OCI-LY1 (cell line): ENCODE results near the gene C19orf18.

ENCODE experiments used
- CTCF ChIP-seq: fragments of 200-600 bp; sonication (generic), shearing (Covaris generic); IDR thresholded peaks from 2 replicates; pipeline ENCODE4 v1.5.1; 2017; ENCODE audit warnings: mild to moderate bottlenecking, antibody characterized with exemption, low read length, moderate library complexity, mixed read lengths
- EZH2 ChIP-seq: fragments of 200-600 bp; sonication (generic), shearing (Covaris generic); IDR thresholded peaks from 2 replicates; pipeline ENCODE4 v1.8.0; 2017; ENCODE audit warnings: borderline replicate concordance, mixed run types, mild to moderate bottlenecking, antibody characterized with exemption, low read length, moderate library complexity, mixed read lengths

DNA sequence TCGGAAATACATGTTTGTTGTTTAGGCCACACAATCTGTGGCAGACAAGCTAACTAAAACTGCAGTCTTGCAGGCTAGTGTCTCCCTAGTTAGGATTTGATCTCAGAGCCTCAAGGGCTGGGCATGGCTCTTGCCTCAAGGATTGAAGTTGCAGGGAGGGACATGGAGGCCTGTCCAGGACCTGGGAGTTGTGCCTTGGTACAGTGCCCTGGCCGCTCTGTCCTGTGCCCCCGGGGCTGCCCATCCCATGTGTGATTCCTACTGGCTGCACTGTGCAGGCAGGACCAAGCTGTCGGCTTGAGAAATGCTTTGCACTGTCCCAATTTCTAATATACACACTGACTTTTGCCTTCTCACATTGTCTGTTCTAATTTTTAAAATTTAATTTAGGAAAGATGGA is 19.3 kb downstream of the C19orf18 start:
- no peak for TF ChIP-seq CTCF
- TF ChIP-seq EZH2, result no peak
